ENCODE measurements around the gene PIM3. TPM values are rescaled to one million over a fixed set of nuclear protein-coding genes. Genes with fewer than 3 reads are reported as not detected.

Gene PIM3
- total and polyA plus RNA-seq, 2 donors, result 36.0 to 57.6 TPM

DNA sequence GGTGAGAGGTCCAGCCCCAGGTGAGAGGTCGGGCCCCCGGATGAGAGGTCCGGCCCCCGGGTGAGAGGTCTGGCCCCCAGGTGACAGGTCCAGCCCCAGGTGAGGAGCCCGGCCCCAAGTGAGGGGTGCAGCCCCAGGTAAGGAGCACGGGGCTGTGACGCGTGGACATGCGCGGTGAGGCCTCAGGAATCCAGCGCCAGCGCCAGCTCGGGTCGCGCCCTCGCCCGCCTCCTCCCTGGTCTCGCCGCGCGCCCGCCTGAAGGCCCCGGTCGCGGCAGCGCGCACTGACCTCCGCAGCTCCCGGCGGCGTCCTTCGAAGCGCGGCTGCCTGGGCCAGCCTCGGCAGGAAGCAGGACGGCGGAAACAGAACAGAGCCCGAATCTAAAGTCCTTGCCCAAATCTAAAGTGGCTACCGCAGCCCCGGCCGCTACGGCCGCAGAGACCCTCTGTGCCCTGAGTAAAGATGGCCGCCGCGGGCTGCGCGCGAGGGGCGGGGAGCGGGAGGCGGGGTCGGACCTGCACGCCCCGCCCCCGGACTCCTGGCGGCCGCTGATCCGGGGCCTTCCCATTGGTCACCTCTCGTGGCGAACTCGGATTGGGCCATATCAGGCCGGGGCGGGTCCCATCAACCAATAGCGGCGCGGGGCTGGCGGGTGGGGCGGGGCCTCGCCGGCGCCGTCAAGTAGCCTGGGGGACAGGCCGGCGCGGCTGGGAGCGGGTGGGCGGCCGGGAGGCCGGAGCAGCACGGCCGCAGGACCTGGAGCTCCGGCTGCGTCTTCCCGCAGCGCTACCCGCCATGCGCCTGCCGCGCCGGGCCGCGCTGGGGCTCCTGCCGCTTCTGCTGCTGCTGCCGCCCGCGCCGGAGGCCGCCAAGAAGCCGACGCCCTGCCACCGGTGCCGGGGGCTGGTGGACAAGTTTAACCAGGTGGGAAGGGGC is 42.3 kb upstream of the PIM3 start, which contains the start of the genes ALG12 and CRELD2:
Gene ALG12, minus strand, starts transcription at position 465 of the 937 bp plus-strand sequence. CDS start 4,673 bp downstream, outside the sequence.
Gene CRELD2, plus strand, starts transcription at position 661 of the 937 bp plus-strand sequence. Its CDS starts 136 bp downstream, at position 797.
- H3K36me3 ChIP-seq (ENCODE audit: control insufficient read depth in 2 of 2, insufficient read depth in 2 of 2, low read length in 1 of 2), result peaks cover 7 to 24% of the 10 kb centered on the region in 2 donors
- peak; percentile 83 to 97 (median 92) for DNase-seq (ENCODE audit: low read depth in 6 of 9, low spot score in 9 of 9)
- H3K4me3 ChIP-seq (ENCODE audit: low read length in 2 of 2), result peak within 1 kb of the TSS; percentile 76 to 81
- peak within 1 kb of the TSS; percentile 75 to 81 for H3K27ac ChIP-seq (ENCODE audit: low read depth in 1 of 2, low read length in 1 of 2)
- peaks cover 22 to 26% of the 10 kb centered on the region in 2 donors for H3K4me1 ChIP-seq (ENCODE audit: control insufficient read depth in 2 of 2, insufficient read depth in 2 of 2, low read length in 2 of 2)
- WGBS, result under 1% methylated on average over 103 of the region's 103 CpGs
- no peaks in the 10 kb centered on the region for H3K9me3 ChIP-seq (ENCODE audit: control insufficient read depth in 2 of 2, insufficient read depth in 1 of 2, low read length in 1 of 2)
- no peaks in the 10 kb centered on the region for H3K27me3 ChIP-seq (ENCODE audit: control insufficient read depth in 2 of 2, insufficient read depth in 1 of 2, low read length in 1 of 2)

DNA sequence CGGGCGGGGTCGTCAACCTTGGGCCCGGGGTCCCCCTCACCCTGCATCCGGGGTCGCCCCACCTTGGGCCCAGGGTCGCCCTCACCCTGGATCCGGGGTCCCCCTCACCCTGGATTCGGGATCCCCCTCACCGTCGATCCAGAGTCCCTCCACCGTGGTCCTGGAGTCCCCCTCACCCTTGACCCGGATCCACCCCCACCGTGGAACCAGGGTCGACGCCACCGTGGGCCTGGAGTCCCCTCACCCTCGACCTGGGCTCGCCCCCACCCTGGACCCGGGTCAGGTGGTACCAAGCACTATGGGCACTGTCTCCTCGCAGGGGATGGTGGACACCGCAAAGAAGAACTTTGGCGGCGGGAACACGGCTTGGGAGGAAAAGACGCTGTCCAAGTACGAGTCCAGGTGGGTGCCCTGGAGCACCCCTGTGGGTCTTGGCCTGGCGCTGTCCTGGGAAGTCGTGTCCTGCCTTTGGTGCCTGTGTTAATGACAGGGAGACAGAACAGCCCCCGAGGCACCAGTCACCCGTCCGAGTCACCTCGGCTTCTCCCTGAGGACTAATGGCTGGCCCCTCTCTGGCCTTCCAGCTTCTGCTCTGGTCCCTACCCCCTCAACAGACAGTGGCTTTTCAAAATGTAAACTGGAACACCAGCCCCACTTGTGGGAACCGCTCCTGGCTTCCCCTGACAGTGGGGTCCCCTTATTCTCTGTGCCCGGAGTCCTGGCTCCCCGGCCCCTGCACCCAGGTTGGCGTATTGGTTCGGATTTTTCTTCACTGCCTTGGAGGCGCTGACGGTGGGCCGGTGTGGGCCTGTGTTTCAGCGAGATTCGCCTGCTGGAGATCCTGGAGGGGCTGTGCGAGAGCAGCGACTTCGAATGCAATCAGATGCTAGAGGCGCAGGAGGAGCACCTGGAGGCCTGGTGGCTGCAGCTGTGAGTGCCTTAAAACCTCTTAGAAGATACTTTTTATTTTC is 41.4 kb upstream of the PIM3 start:
- WGBS, result 52% methylated on average over 47 of the region's 47 CpGs
- peak overlapping the region in 1 of 2 donors; percentile 26 for H3K27ac ChIP-seq (ENCODE audit: low read depth in 1 of 2, low read length in 1 of 2)
- peaks cover 22 to 28% of the 10 kb centered on the region in 2 donors for H3K4me1 ChIP-seq (ENCODE audit: control insufficient read depth in 2 of 2, insufficient read depth in 2 of 2, low read length in 2 of 2)
- H3K36me3 ChIP-seq (ENCODE audit: control insufficient read depth in 2 of 2, insufficient read depth in 2 of 2, low read length in 1 of 2), result peaks cover 6 to 16% of the 10 kb centered on the region in 2 donors
- peak in 1 of 9 donors; percentile 34 for DNase-seq (ENCODE audit: low read depth in 6 of 9, low spot score in 9 of 9)
- peak overlapping the region; percentile 76 to 81 for H3K4me3 ChIP-seq (ENCODE audit: low read length in 2 of 2)
- no peaks in the 10 kb centered on the region for H3K27me3 ChIP-seq (ENCODE audit: control insufficient read depth in 2 of 2, insufficient read depth in 1 of 2, low read length in 1 of 2)
- no peaks in the 10 kb centered on the region for H3K9me3 ChIP-seq (ENCODE audit: control insufficient read depth in 2 of 2, insufficient read depth in 1 of 2, low read length in 1 of 2)

DNA sequence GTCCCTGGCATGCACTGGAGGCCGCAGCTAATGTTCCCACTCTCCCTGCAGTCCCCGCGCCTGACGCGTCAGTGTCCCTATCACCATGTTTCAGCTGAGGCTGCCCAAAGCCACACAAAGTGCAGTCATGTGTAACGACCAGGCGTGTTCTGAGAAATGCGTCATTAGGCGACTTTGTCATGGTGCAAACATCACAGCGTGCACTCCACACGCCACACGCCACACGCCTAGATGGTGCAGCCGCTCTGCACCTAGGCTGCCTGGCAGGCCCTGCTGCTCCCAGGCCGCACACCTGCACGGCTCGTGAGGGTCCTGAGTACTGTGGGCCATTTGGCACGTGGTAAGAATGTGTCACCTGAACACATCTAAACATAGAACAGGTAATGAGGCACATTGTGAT is 39.7 kb upstream of the PIM3 start:
- over 99% methylated on average over 18 of the region's 18 CpGs for WGBS
- H3K4me1 ChIP-seq (ENCODE audit: control insufficient read depth in 2 of 2, insufficient read depth in 2 of 2, low read length in 2 of 2), result peaks cover 30 to 42% of the 10 kb centered on the region in 2 donors
- no peak overlapping the region for H3K4me3 ChIP-seq (ENCODE audit: low read length in 2 of 2)
- no peak overlapping the region for H3K27ac ChIP-seq (ENCODE audit: low read depth in 1 of 2, low read length in 1 of 2)
- H3K27me3 ChIP-seq (ENCODE audit: control insufficient read depth in 2 of 2, insufficient read depth in 1 of 2, low read length in 1 of 2), result no peaks in the 10 kb centered on the region
- DNase-seq (ENCODE audit: low read depth in 6 of 9, low spot score in 9 of 9), result no peak
- peaks cover 6 to 16% of the 10 kb centered on the region in 2 donors for H3K36me3 ChIP-seq (ENCODE audit: control insufficient read depth in 2 of 2, insufficient read depth in 2 of 2, low read length in 1 of 2)
- H3K9me3 ChIP-seq (ENCODE audit: control insufficient read depth in 2 of 2, insufficient read depth in 1 of 2, low read length in 1 of 2), result no peaks in the 10 kb centered on the region

DNA sequence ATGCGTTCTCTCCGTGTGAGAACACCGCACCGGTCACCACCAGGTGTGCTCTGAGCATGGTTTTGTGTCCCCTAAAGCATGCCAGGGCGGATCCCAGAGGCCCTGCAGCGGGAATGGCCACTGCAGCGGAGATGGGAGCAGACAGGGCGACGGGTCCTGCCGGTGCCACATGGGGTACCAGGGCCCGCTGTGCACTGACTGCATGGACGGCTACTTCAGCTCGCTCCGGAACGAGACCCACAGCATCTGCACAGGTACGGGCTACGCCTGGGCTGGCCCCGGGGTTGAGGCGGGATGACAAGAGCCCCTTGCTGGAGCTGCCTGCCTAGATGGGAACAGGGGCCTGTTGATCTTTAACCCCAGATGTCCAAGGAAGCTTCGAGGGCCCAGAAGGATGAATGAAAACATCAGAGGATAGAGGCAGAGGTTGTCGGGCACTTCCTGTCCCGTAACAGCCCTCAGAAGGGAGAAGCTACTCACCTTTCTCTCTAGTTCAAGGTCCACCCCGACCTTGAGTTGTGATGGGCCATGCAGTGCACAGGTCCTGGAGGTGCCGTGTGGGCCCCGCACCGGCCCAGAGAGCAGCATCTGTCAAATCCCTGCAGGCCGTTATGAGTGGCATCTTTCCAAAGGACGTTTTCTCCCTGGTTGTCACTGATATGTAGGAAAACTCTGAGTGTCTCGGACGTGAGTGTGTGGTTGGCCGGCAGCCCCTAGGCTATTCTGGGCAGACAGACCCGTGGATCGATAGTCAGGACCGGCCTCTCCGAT is 38.9 kb upstream of the PIM3 start:
- 97% methylated on average over 35 of the region's 35 CpGs for WGBS
- no peak for DNase-seq (ENCODE audit: low read depth in 6 of 9, low spot score in 9 of 9)
- Histone ChIP-seq H3K36me3 (ENCODE audit: control insufficient read depth in 2 of 2, insufficient read depth in 2 of 2, low read length in 1 of 2) (peaks cover 6 to 16% of the 10 kb centered on the region in 2 donors), H3K4me1 (ENCODE audit: control insufficient read depth in 2 of 2, insufficient read depth in 2 of 2, low read length in 2 of 2) (peaks cover 32 to 47% of the 10 kb centered on the region in 2 donors), H3K9me3 (ENCODE audit: control insufficient read depth in 2 of 2, insufficient read depth in 1 of 2, low read length in 1 of 2) (no peaks in the 10 kb centered on the region), H3K4me3 (ENCODE audit: low read length in 2 of 2) (no peak overlapping the region), H3K27ac (ENCODE audit: low read depth in 1 of 2, low read length in 1 of 2) (no peak overlapping the region), H3K27me3 (ENCODE audit: control insufficient read depth in 2 of 2, insufficient read depth in 1 of 2, low read length in 1 of 2) (no peaks in the 10 kb centered on the region)

DNA sequence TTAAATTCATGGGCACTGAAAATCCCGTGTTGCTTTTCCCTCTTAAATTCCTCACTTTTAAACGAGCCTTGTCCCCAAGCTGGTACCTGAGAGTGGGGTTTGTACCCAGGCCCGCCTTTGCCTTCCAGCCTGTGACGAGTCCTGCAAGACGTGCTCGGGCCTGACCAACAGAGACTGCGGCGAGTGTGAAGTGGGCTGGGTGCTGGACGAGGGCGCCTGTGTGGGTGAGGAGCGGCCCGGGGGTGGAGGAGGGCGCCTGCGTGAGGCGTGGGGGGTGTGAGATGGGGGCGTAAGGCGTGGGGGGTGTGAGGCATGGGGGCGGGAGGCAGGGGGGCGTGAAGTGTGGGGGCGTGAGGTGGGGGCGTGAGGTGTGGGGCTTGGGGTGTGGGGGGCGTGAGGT is 38.1 kb upstream of the PIM3 start:
- Histone ChIP-seq H3K9me3 (ENCODE audit: control insufficient read depth in 2 of 2, insufficient read depth in 1 of 2, low read length in 1 of 2) (no peaks in the 10 kb centered on the region), H3K27ac (ENCODE audit: low read depth in 1 of 2, low read length in 1 of 2) (no peak overlapping the region), H3K4me1 (ENCODE audit: control insufficient read depth in 2 of 2, insufficient read depth in 2 of 2, low read length in 2 of 2) (peaks cover 24 to 43% of the 10 kb centered on the region in 2 donors), H3K36me3 (ENCODE audit: control insufficient read depth in 2 of 2, insufficient read depth in 2 of 2, low read length in 1 of 2) (peaks cover 6 to 19% of the 10 kb centered on the region in 2 donors), H3K27me3 (ENCODE audit: control insufficient read depth in 2 of 2, insufficient read depth in 1 of 2, low read length in 1 of 2) (no peaks in the 10 kb centered on the region), H3K4me3 (ENCODE audit: low read length in 2 of 2) (no peak overlapping the region)
- WGBS, result 97% methylated on average over 22 of the region's 22 CpGs
- DNase-seq (ENCODE audit: low read depth in 6 of 9, low spot score in 9 of 9), result no peak

DNA sequence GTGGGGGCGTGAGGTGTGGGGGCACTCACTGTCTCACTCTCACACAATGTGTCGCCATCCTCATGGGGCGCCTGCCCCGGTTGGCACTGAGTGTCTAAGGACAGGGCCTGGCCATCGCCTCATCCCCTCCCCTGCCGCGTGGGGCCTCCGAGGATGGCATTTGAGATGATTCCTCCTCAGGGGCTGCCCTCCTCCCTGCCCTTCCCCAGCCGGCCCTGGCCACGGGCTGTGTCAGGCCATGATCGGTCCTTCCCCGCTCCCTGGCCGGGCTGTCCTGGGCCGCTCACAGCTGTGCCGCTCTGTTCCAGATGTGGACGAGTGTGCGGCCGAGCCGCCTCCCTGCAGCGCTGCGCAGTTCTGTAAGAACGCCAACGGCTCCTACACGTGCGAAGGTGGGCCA is 37.6 kb upstream of the PIM3 start:
- H3K27me3 ChIP-seq (ENCODE audit: control insufficient read depth in 2 of 2, insufficient read depth in 1 of 2, low read length in 1 of 2), result no peaks in the 10 kb centered on the region
- H3K9me3 ChIP-seq (ENCODE audit: control insufficient read depth in 2 of 2, insufficient read depth in 1 of 2, low read length in 1 of 2), result no peaks in the 10 kb centered on the region
- 98% methylated on average over 25 of the region's 25 CpGs for WGBS
- H3K36me3 ChIP-seq (ENCODE audit: control insufficient read depth in 2 of 2, insufficient read depth in 2 of 2, low read length in 1 of 2), result peaks cover 6 to 23% of the 10 kb centered on the region in 2 donors
- no peak for DNase-seq (ENCODE audit: low read depth in 6 of 9, low spot score in 9 of 9)
- peaks cover 23 to 39% of the 10 kb centered on the region in 2 donors for H3K4me1 ChIP-seq (ENCODE audit: control insufficient read depth in 2 of 2, insufficient read depth in 2 of 2, low read length in 2 of 2)
- H3K4me3 ChIP-seq (ENCODE audit: low read length in 2 of 2), result no peak overlapping the region
- H3K27ac ChIP-seq (ENCODE audit: low read depth in 1 of 2, low read length in 1 of 2), result no peak overlapping the region

DNA sequence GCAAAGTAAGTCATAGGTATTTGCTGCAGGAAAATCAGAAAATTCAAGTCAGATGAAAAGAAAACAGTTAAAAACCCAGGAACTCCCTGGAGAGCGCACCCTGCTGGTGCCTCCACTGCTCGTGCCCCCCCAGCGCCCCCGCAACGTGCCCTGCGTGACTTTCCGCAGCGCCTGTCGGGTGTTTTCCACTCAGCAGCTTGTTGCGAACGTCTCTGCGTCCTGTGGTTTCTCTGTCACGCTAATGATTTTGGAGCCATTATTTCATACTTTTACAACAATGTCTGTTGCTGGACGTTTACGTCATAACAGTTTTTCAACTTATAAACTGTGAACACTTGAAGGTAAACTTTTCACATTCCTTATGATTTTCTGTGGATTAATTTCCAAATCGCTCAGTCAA is 37.1 kb upstream of the PIM3 start:
- H3K27ac ChIP-seq (ENCODE audit: low read depth in 1 of 2, low read length in 1 of 2), result peak overlapping the region in 1 of 2 donors; percentile 7
- WGBS, result 91% methylated on average over 16 of the region's 16 CpGs
- peak in 1 of 9 donors; percentile 45 for DNase-seq (ENCODE audit: low read depth in 6 of 9, low spot score in 9 of 9)
- H3K9me3 ChIP-seq (ENCODE audit: control insufficient read depth in 2 of 2, insufficient read depth in 1 of 2, low read length in 1 of 2), result no peaks in the 10 kb centered on the region
- H3K4me1 ChIP-seq (ENCODE audit: control insufficient read depth in 2 of 2, insufficient read depth in 2 of 2, low read length in 2 of 2), result peaks cover 23 to 39% of the 10 kb centered on the region in 2 donors
- peaks cover 6 to 24% of the 10 kb centered on the region in 2 donors for H3K36me3 ChIP-seq (ENCODE audit: control insufficient read depth in 2 of 2, insufficient read depth in 2 of 2, low read length in 1 of 2)
- H3K27me3 ChIP-seq (ENCODE audit: control insufficient read depth in 2 of 2, insufficient read depth in 1 of 2, low read length in 1 of 2), result no peaks in the 10 kb centered on the region
- H3K4me3 ChIP-seq (ENCODE audit: low read length in 2 of 2), result no peak overlapping the region

DNA sequence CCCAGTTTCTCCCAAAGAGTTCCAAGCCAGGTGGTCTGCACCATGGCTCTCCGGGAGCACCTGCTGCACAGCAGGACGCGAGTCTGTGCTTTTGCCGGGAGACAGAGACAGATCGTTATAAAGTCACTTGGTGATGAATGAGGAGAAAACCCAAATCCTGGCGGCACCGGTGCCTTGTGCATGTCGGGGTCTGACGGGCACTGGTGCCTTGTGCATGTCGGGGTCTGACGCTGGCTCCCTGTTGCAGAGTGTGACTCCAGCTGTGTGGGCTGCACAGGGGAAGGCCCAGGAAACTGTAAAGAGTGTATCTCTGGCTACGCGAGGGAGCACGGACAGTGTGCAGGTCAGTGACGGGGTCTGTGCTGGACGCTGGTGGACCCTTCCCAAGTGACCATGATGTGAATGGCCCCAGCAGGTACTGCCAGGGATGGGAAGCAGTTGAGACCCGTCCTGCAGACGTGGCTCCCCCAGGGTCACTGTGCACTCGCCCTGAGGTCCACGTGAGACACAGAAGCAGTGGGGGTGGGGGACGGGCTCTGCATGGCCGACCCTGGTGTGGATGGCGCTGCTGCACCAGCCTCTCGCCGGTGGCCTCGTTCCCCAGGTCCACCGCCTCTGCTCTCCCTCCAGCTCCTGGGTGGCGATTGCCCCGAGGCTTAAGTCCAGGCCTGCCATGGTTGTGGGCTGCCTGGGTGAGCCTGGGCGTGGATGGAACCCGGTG is 36.3 kb upstream of the PIM3 start:
- Histone ChIP-seq H3K4me1 (ENCODE audit: control insufficient read depth in 2 of 2, insufficient read depth in 2 of 2, low read length in 2 of 2) (peaks cover 18 to 33% of the 10 kb centered on the region in 2 donors), H3K4me3 (ENCODE audit: low read length in 2 of 2) (no peak overlapping the region), H3K36me3 (ENCODE audit: control insufficient read depth in 2 of 2, insufficient read depth in 2 of 2, low read length in 1 of 2) (peaks cover 6 to 24% of the 10 kb centered on the region in 2 donors), H3K27ac (ENCODE audit: low read depth in 1 of 2, low read length in 1 of 2) (no peak overlapping the region), H3K9me3 (ENCODE audit: control insufficient read depth in 2 of 2, insufficient read depth in 1 of 2, low read length in 1 of 2) (no peaks in the 10 kb centered on the region), H3K27me3 (ENCODE audit: control insufficient read depth in 2 of 2, insufficient read depth in 1 of 2, low read length in 1 of 2) (peaks cover 0 to 2% of the 10 kb centered on the region in 2 donors)
- 98% methylated on average over 31 of the region's 31 CpGs for WGBS
- no peak for DNase-seq (ENCODE audit: low read depth in 6 of 9, low spot score in 9 of 9)
